ENCODE measurements around the gene CCDC71. TPM values are rescaled to one million over a fixed set of nuclear protein-coding genes. Genes with fewer than 3 reads are reported as not detected.

CCDC71 gene
- total and polyA plus RNA-seq, 2 donors (not counting 1 experiment from before 2014, with no cell fraction given): 15.6 to 30.0 TPM

- Histone ChIP-seq H3K27ac (ENCODE audit: low read length in 2 of 2) (no peak overlapping the region), H4K20me1 (ENCODE audit: control insufficient read depth, insufficient read depth, low read length, poor library complexity, severe bottlenecking) (peaks cover 4% of the 10 kb centered on the region), H3K4me1 (ENCODE audit: control insufficient read depth in 2 of 2, insufficient read depth in 2 of 2, low read length in 2 of 2) (no peaks in the 10 kb centered on the region), H3K9ac (ENCODE audit: low read length) (no peak overlapping the region), H3K4me2 (replicated peaks; ENCODE audit: low read depth, low read length, poor library complexity, severe bottlenecking) (no peak overlapping the region), H3K27me3 (replicated peaks in 1 of 4; ENCODE audit: control extremely low read depth in 1 of 4, control insufficient read depth in 3 of 4, insufficient read depth in 4 of 4, low read length in 3 of 4) (no peaks in the 10 kb centered on the region), H3K79me2 (ENCODE audit: control insufficient read depth, insufficient read depth, low read length) (no peaks in the 10 kb centered on the region), H2AFZ (ENCODE audit: insufficient read depth, low read depth, low read length, poor library complexity, severe bottlenecking) (no peak overlapping the region), H3K9me3 (ENCODE audit: control extremely low read depth in 1 of 3, control insufficient read depth in 2 of 3, insufficient read depth in 1 of 3, low read length in 2 of 3) (no peaks in the 10 kb centered on the region), H3K36me3 (replicated peaks in 1 of 2; ENCODE audit: control extremely low read depth in 1 of 2, control insufficient read depth in 1 of 2, extremely low read depth in 1 of 2, insufficient read depth in 2 of 2, low read length in 1 of 2) (peaks cover 0 to 8% of the 10 kb centered on the region in 2 experiments), H3K4me3 (ENCODE audit: control extremely low read depth in 1 of 5, extremely low read depth in 1 of 5, insufficient read depth in 1 of 5, low read depth in 2 of 5, low read length in 4 of 5) (no peak overlapping the region)
- Mint-ChIP-seq H3K4me3 (no peak overlapping the region), H3K4me1 (peaks cover 4% of the 10 kb centered on the region), H3K27me3 (no peaks in the 10 kb centered on the region), H3K9me3 (ENCODE audit: insufficient read depth) (no peaks in the 10 kb centered on the region), H3K27ac (no peak overlapping the region)
- TF ChIP-seq CTCF (IDR thresholded peaks at IDR 0.05) (no peak), EZH2 (IDR thresholded peaks at IDR 0.05; ENCODE audit: borderline replicate concordance, insufficient read depth, low read depth, low read length, poor library complexity, severe bottlenecking) (no peak)
- ATAC-seq (ENCODE audit: low read depth) (no peak), DNase-seq (no peak)
- intact Hi-C loops (cut with micrococcal nuclease): no loop called here
- ChIA-PET CTCF (interaction anchor here (0.6 to 6.1 kb wide), 6 partner anchors 8 to 255 kb away, joined by 3 to 69 read pairs (median 5); partner anchors contain the start of genes P4HTM and QRICH1), POLR2A (interaction anchor here (0.6 kb wide), 2 partner anchors 51 to 345 kb away, joined by 3 to 6 read pairs; no protein-coding TSS in a partner anchor)
- no CpG with 5 or more reads among the region's 1 CpG for WGBS (ENCODE audit: insufficient coverage)
Observed at GRCh38 chr3:49157289-49157688, 8.8 kb downstream of the CCDC71 start.

GRCh38 chr3:49153349-49153912, 12.7 kb downstream of the CCDC71 start:
- H3K27me3 ChIP-seq (replicated peaks in 1 of 4; ENCODE audit: control extremely low read depth in 1 of 4, control insufficient read depth in 3 of 4, insufficient read depth in 4 of 4, low read length in 3 of 4): no peaks in the 10 kb centered on the region
- no peaks in the 10 kb centered on the region for H3K4me1 ChIP-seq (ENCODE audit: control insufficient read depth in 2 of 2, insufficient read depth in 2 of 2, low read length in 2 of 2)
- ATAC-seq (ENCODE audit: low read depth): no peak
- no peaks in the 10 kb centered on the region for H3K36me3 ChIP-seq (replicated peaks in 1 of 2; ENCODE audit: control extremely low read depth in 1 of 2, control insufficient read depth in 1 of 2, extremely low read depth in 1 of 2, insufficient read depth in 2 of 2, low read length in 1 of 2)
- H3K4me3 ChIP-seq (ENCODE audit: control extremely low read depth in 1 of 5, extremely low read depth in 1 of 5, insufficient read depth in 1 of 5, low read depth in 2 of 5, low read length in 4 of 5): no peak overlapping the region
- TF ChIP-seq CTCF (IDR thresholded peaks at IDR 0.05) (no peak), EZH2 (IDR thresholded peaks at IDR 0.05; ENCODE audit: borderline replicate concordance, insufficient read depth, low read depth, low read length, poor library complexity, severe bottlenecking) (no peak)
- ChIA-PET CTCF (interaction anchor here (0.8 kb wide), 1 partner anchor 165 kb away, joined by 3 read pairs; no protein-coding TSS in a partner anchor), POLR2A (no interaction called here)
- Mint-ChIP-seq H3K27ac (no peak overlapping the region), H3K4me1 (peaks cover 2% of the 10 kb centered on the region), H3K4me3 (no peak overlapping the region), H3K9me3 (ENCODE audit: insufficient read depth) (no peaks in the 10 kb centered on the region), H3K27me3 (no peaks in the 10 kb centered on the region)
- no peak overlapping the region for H3K9ac ChIP-seq (ENCODE audit: low read length)
- no peak overlapping the region for H3K27ac ChIP-seq (ENCODE audit: low read length in 2 of 2)
- WGBS (ENCODE audit: insufficient coverage): 100% methylated on average over 1 of the region's 3 CpGs
- no peaks in the 10 kb centered on the region for H3K9me3 ChIP-seq (ENCODE audit: control extremely low read depth in 1 of 3, control insufficient read depth in 2 of 3, insufficient read depth in 1 of 3, low read length in 2 of 3)
- H2AFZ ChIP-seq (ENCODE audit: insufficient read depth, low read depth, low read length, poor library complexity, severe bottlenecking): no peak overlapping the region
- no peak for DNase-seq
- H3K4me2 ChIP-seq (replicated peaks; ENCODE audit: low read depth, low read length, poor library complexity, severe bottlenecking): no peak overlapping the region
- H4K20me1 ChIP-seq (ENCODE audit: control insufficient read depth, insufficient read depth, low read length, poor library complexity, severe bottlenecking): no peaks in the 10 kb centered on the region
- H3K79me2 ChIP-seq (ENCODE audit: control insufficient read depth, insufficient read depth, low read length): no peaks in the 10 kb centered on the region
- intact Hi-C loops (cut with micrococcal nuclease): no loop called here

All from B cell (primary cell).